Tibial nerve (tissue), 3 donors: ENCODE results near the gene C9orf50.

Source experiments
- CTCF ChIP-seq, 5 experiments: fragments of 200-600 bp in 3 of 5; fragments of 450-650 bp in 2 of 5; sonication (generic) in 3 of 5; IDR thresholded peaks; one replicate each; pipeline ENCODE4 v1.5.1; 2016 to 2019; ENCODE audit warnings: antibody characterized with exemption in 5 of 5, mild to moderate bottlenecking in 3 of 5, moderate library complexity in 2 of 5
- POLR2A ChIP-seq, 2 donors: fragments of 450-650 bp; IDR thresholded peaks; one replicate each; pipeline ENCODE4 v1.6.1; 2017; ENCODE audit warnings: antibody characterized with exemption in 2 of 2, mild to moderate bottlenecking in 2 of 2, moderate library complexity in 2 of 2

GRCh38 chr9:129609486-129610212 lies 11.3 kb downstream of the C9orf50 start:
- TF ChIP-seq POLR2A (IDR thresholded peaks at IDR 0.05) (no peak), CTCF (IDR thresholded peaks at IDR 0.05) (no peak)
